ENCODE results near the gene PDE4D.
"Not testable (repeated sequence)": the region's sequence is repeated elsewhere in the genome, so short reads cannot be mapped to it uniquely, and the experiment has no call there.

The PDE4D gene

DNA sequence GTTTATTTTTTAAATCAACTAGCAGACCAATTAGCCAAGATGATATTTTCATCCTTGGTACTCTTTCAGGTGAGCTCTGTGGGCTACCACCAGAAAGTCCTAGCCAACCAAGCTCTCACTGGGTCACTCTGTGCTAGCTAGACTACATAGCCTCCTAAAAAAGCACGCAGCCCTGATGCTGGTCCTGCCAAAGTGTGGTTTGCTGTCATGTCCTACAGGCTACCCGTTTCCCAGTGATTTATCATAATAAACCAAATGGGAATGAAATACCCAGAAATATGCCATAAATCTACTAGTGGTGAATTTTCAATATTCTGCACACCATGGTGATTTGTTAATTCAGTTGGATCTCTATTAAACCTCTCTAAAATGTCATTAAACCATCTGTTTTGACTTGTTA is 829.2 kb downstream of the PDE4D start:
- Histone ChIP-seq H3K9ac (ENCODE audit: low read depth, low read length) (no peak overlapping the region), H3K4me3 (ENCODE audit: low read depth, low read length) (no peak overlapping the region), H3K9me3 (ENCODE audit: control insufficient read depth, insufficient read depth, low read length) (no peaks in the 10 kb centered on the region), H3K27me3 (ENCODE audit: control insufficient read depth, insufficient read depth, low read length) (no peaks in the 10 kb centered on the region), H3K36me3 (ENCODE audit: control insufficient read depth, insufficient read depth, low read length) (no peaks in the 10 kb centered on the region), H3K4me1 (ENCODE audit: control insufficient read depth, insufficient read depth, low read length) (peaks cover 2% of the 10 kb centered on the region)

DNA sequence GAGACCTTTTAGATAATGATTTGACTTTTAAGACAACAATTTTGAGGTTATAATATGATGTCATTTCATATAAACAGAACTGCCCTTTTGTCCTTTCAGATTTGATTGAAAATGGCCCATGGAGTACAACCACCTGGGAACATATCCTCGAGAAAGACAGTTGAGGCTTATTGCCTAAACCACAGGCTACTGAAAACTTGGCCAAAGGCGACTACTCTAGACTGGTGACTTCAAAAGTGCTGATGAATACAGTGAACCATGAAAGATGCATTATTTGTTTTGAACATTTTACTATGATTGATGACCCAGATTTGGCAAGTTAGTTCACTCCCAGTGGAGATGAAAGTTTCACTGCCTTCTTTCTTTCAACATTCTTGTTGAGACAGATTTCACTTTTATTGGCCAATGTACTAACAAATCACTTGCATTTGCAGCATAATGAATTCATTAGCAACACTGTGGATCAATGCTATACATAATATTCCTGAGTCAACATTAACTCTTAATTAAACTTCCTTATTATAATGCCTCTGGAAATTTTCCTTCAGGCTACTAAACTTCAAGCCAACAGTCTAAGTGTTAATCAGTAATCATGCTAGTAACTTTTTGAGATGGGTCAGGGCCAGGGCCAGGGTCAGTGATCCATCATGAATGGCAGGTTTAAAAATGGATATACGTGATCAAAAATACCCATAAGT is 830.4 kb downstream of the PDE4D start:
- H3K4me3 ChIP-seq (ENCODE audit: low read depth, low read length), result no peak overlapping the region
- H3K36me3 ChIP-seq (ENCODE audit: control insufficient read depth, insufficient read depth, low read length), result no peaks in the 10 kb centered on the region
- no peaks in the 10 kb centered on the region for H3K27me3 ChIP-seq (ENCODE audit: control insufficient read depth, insufficient read depth, low read length)
- H3K4me1 ChIP-seq (ENCODE audit: control insufficient read depth, insufficient read depth, low read length), result peaks cover 2% of the 10 kb centered on the region
- H3K9ac ChIP-seq (ENCODE audit: low read depth, low read length), result no peak overlapping the region
- no peaks in the 10 kb centered on the region for H3K9me3 ChIP-seq (ENCODE audit: control insufficient read depth, insufficient read depth, low read length)

GRCh38 chr5:59061377-59061776 is 832.1 kb downstream of the PDE4D start:
- H3K9me3 ChIP-seq (ENCODE audit: control insufficient read depth, insufficient read depth, low read length), result no peaks in the 10 kb centered on the region
- no peak overlapping the region for H3K4me3 ChIP-seq (ENCODE audit: low read depth, low read length)
- H3K4me1 ChIP-seq (ENCODE audit: control insufficient read depth, insufficient read depth, low read length), result peaks cover 2% of the 10 kb centered on the region
- no peaks in the 10 kb centered on the region for H3K36me3 ChIP-seq (ENCODE audit: control insufficient read depth, insufficient read depth, low read length)
- no peaks in the 10 kb centered on the region for H3K27me3 ChIP-seq (ENCODE audit: control insufficient read depth, insufficient read depth, low read length)
- H3K9ac ChIP-seq (ENCODE audit: low read depth, low read length), result no peak overlapping the region

- Histone ChIP-seq H3K9me3 (ENCODE audit: control insufficient read depth, insufficient read depth, low read length) (no peaks in the 10 kb centered on the region), H3K36me3 (ENCODE audit: control insufficient read depth, insufficient read depth, low read length) (no peaks in the 10 kb centered on the region), H3K4me1 (ENCODE audit: control insufficient read depth, insufficient read depth, low read length) (peaks cover 2% of the 10 kb centered on the region), H3K9ac (ENCODE audit: low read depth, low read length) (no peak overlapping the region), H3K27me3 (ENCODE audit: control insufficient read depth, insufficient read depth, low read length) (no peaks in the 10 kb centered on the region), H3K4me3 (ENCODE audit: low read depth, low read length) (no peak overlapping the region)
These were observed 834.4 kb downstream of the PDE4D start for GRCh38 chr5:59058969-59059687.

- peaks cover 1% of the 10 kb centered on the region for H3K4me1 ChIP-seq (ENCODE audit: control insufficient read depth, insufficient read depth, low read length)
- no peak overlapping the region for H3K4me3 ChIP-seq (ENCODE audit: low read depth, low read length)
- H3K9me3 ChIP-seq (ENCODE audit: control insufficient read depth, insufficient read depth, low read length), result no peaks in the 10 kb centered on the region
- no peak overlapping the region for H3K9ac ChIP-seq (ENCODE audit: low read depth, low read length)
- no peaks in the 10 kb centered on the region for H3K27me3 ChIP-seq (ENCODE audit: control insufficient read depth, insufficient read depth, low read length)
- H3K36me3 ChIP-seq (ENCODE audit: control insufficient read depth, insufficient read depth, low read length), result no peaks in the 10 kb centered on the region
These were observed 835.3 kb downstream of the PDE4D start for GRCh38 chr5:59058237-59058636.

- H3K9ac ChIP-seq (ENCODE audit: low read depth, low read length); H3K27me3 ChIP-seq (ENCODE audit: control insufficient read depth, insufficient read depth, low read length); H3K9me3 ChIP-seq (ENCODE audit: control insufficient read depth, insufficient read depth, low read length); H3K4me1 ChIP-seq (ENCODE audit: control insufficient read depth, insufficient read depth, low read length); H3K36me3 ChIP-seq (ENCODE audit: control insufficient read depth, insufficient read depth, low read length); H3K4me3 ChIP-seq (ENCODE audit: low read depth, low read length): not testable (repeated sequence)
These were observed 836.9 kb downstream of the PDE4D start for GRCh38 chr5:59056599-59056998.

DNA sequence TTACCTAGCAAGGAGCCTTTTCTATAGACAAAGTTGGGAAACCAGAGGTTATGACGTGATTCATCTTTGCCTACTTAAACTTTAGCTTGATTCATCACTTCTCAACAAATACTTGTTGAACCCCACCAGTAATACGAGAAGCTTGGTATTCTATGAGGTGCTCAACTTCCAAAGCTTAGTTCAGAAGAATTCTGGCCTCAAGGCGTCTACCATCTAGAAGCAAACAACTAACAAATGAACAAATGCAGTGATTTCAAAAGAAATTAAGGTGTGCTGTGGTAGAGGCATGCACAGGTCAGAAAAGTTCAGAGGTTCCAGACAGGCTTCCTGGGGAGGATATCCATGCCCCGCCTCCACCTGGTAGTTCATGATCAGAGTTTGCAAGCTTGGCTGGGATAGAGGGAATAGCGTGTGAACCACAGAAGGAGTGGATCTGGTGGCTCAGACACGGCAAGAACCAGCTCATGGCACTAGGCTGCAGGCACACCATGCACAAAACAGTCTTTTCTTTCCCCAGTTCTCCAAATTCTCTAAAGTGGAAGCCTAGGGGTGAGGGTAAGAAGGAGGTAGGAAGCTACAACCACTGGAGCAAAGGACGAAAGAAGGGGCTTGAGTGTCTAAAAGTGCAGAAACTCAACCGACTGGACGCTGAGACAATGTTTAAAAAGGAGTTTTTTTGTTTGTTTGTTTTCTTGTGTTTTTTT is 837.6 kb downstream of the PDE4D start:
- Histone ChIP-seq H3K4me1 (ENCODE audit: control insufficient read depth, insufficient read depth, low read length) (no peaks in the 10 kb centered on the region), H3K9me3 (ENCODE audit: control insufficient read depth, insufficient read depth, low read length) (no peaks in the 10 kb centered on the region)

GRCh38 chr5:59054963-59055528 is 838.5 kb downstream of the PDE4D start:
- no peaks in the 10 kb centered on the region for H3K27me3 ChIP-seq (ENCODE audit: control insufficient read depth, insufficient read depth, low read length)
- H3K9me3 ChIP-seq (ENCODE audit: control insufficient read depth, insufficient read depth, low read length), result no peaks in the 10 kb centered on the region
- H3K9ac ChIP-seq (ENCODE audit: low read depth, low read length), result no peak overlapping the region
- no peaks in the 10 kb centered on the region for H3K4me1 ChIP-seq (ENCODE audit: control insufficient read depth, insufficient read depth, low read length)
- H3K4me3 ChIP-seq (ENCODE audit: low read depth, low read length), result no peak overlapping the region
- no peaks in the 10 kb centered on the region for H3K36me3 ChIP-seq (ENCODE audit: control insufficient read depth, insufficient read depth, low read length)

More for the DNA sequence above, 837.6 kb downstream of the PDE4D start:
- no peaks in the 10 kb centered on the region for H3K27me3 ChIP-seq (ENCODE audit: control insufficient read depth, insufficient read depth, low read length)
- no peak overlapping the region for H3K4me3 ChIP-seq (ENCODE audit: low read depth, low read length)
- no peaks in the 10 kb centered on the region for H3K36me3 ChIP-seq (ENCODE audit: control insufficient read depth, insufficient read depth, low read length)
- H3K9ac ChIP-seq (ENCODE audit: low read depth, low read length), result no peak overlapping the region

GRCh38 chr5:59051951-59052350 is 841.6 kb downstream of the PDE4D start:
- H3K27me3 ChIP-seq (ENCODE audit: control insufficient read depth, insufficient read depth, low read length), result no peaks in the 10 kb centered on the region
- no peaks in the 10 kb centered on the region for H3K4me1 ChIP-seq (ENCODE audit: control insufficient read depth, insufficient read depth, low read length)
- H3K36me3 ChIP-seq (ENCODE audit: control insufficient read depth, insufficient read depth, low read length), result no peaks in the 10 kb centered on the region
- H3K9me3 ChIP-seq (ENCODE audit: control insufficient read depth, insufficient read depth, low read length), result no peaks in the 10 kb centered on the region
- no peak overlapping the region for H3K9ac ChIP-seq (ENCODE audit: low read depth, low read length)
- no peak overlapping the region for H3K4me3 ChIP-seq (ENCODE audit: low read depth, low read length)

GRCh38 chr5:59049095-59049494 is 844.4 kb downstream of the PDE4D start:
- no peaks in the 10 kb centered on the region for H3K27me3 ChIP-seq (ENCODE audit: control insufficient read depth, insufficient read depth, low read length)

GRCh38 chr5:59042201-59043055 is 851.1 kb downstream of the PDE4D start:
- H3K9ac ChIP-seq (ENCODE audit: low read depth, low read length), result no peak overlapping the region

More at GRCh38 chr5:59049095-59049494, 844.4 kb downstream of the PDE4D start:
- Histone ChIP-seq H3K4me1 (ENCODE audit: control insufficient read depth, insufficient read depth, low read length) (no peaks in the 10 kb centered on the region), H3K9me3 (ENCODE audit: control insufficient read depth, insufficient read depth, low read length) (no peaks in the 10 kb centered on the region), H3K9ac (ENCODE audit: low read depth, low read length) (no peak overlapping the region), H3K4me3 (ENCODE audit: low read depth, low read length) (no peak overlapping the region), H3K36me3 (ENCODE audit: control insufficient read depth, insufficient read depth, low read length) (no peaks in the 10 kb centered on the region)

More at GRCh38 chr5:59042201-59043055, 851.1 kb downstream of the PDE4D start:
- Histone ChIP-seq H3K36me3 (ENCODE audit: control insufficient read depth, insufficient read depth, low read length) (no peaks in the 10 kb centered on the region), H3K4me1 (ENCODE audit: control insufficient read depth, insufficient read depth, low read length) (peaks cover 5% of the 10 kb centered on the region), H3K4me3 (ENCODE audit: low read depth, low read length) (no peak overlapping the region), H3K27me3 (ENCODE audit: control insufficient read depth, insufficient read depth, low read length) (peaks cover 34% of the 10 kb centered on the region), H3K9me3 (ENCODE audit: control insufficient read depth, insufficient read depth, low read length) (no peaks in the 10 kb centered on the region)
